H9 (cell line): ENCODE results near the gene FAM184A. TPM values are rescaled to one million over a fixed set of nuclear protein-coding genes. Genes with fewer than 3 reads are reported as not detected.

Experiments used
- DNase-seq: peaks from one replicate; pipeline ENCODE4 v3.0.0-alpha.2; 2017
- H2AFZ ChIP-seq: one replicate; pipeline ENCODE4 v1.6.1; 2013; ENCODE audit warnings: mild to moderate bottlenecking, low read length, control low read depth, moderate library complexity
- H2AK5ac ChIP-seq: 2 replicates; pipeline ENCODE4 v1.6.1; 2013; ENCODE audit warnings: low read length, control low read depth, mixed read lengths; ENCODE audit not compliant: insufficient read length
- H2BK120ac ChIP-seq: one replicate; pipeline ENCODE4 v1.6.1; 2013; ENCODE audit warnings: low read depth, mild to moderate bottlenecking, low read length, control low read depth, inconsistent platforms; ENCODE audit not compliant: poor library complexity, severe bottlenecking
- H2BK12ac ChIP-seq: 2 replicates; pipeline ENCODE4 v1.6.1; 2013; ENCODE audit warnings: low read length, control low read depth, mixed read lengths, low read depth; ENCODE audit not compliant: insufficient read length
- H2BK15ac ChIP-seq: 2 replicates; pipeline ENCODE4 v1.6.1; 2013; ENCODE audit warnings: low read depth, low read length, control low read depth
- H2BK20ac ChIP-seq: one replicate; pipeline ENCODE4 v1.6.1; 2013; ENCODE audit warnings: low read depth, mild to moderate bottlenecking, low read length, control low read depth, inconsistent platforms; ENCODE audit not compliant: poor library complexity, severe bottlenecking
- H2BK5ac ChIP-seq: 2 replicates; pipeline ENCODE4 v1.6.1; 2013; ENCODE audit warnings: low read length, control low read depth, mixed read lengths; ENCODE audit not compliant: insufficient read length
- H3K14ac ChIP-seq: 2 replicates; pipeline ENCODE4 v1.6.1; 2013; ENCODE audit warnings: low read length, control low read depth; ENCODE audit not compliant: insufficient read depth
- H3K18ac ChIP-seq: 2 replicates; pipeline ENCODE4 v1.6.1; 2013; ENCODE audit warnings: low read depth, mild to moderate bottlenecking, mixed read lengths, low read length, control low read depth; ENCODE audit not compliant: insufficient read length
- H3K23ac ChIP-seq: 2 replicates; pipeline ENCODE4 v1.6.1; 2013; ENCODE audit warnings: low read length, control low read depth, mixed read lengths, low read depth; ENCODE audit not compliant: insufficient read length
- H3K23me2 ChIP-seq: 2 replicates; pipeline ENCODE4 v1.6.1; 2013; ENCODE audit warnings: low read depth, mild to moderate bottlenecking, mixed read lengths, low read length, control low read depth; ENCODE audit not compliant: insufficient read length, poor library complexity, severe bottlenecking
- H3K27ac ChIP-seq: 2 replicates; pipeline ENCODE4 v1.5.1; 2013; ENCODE audit warnings: low read length, control low read depth, mixed read lengths, low read depth; ENCODE audit not compliant: insufficient read length
- H3K27me3 ChIP-seq: 2 replicates; pipeline ENCODE4 v1.6.1; 2013; ENCODE audit warnings: low read length, control low read depth, inconsistent platforms; ENCODE audit not compliant: insufficient read depth
- H3K4ac ChIP-seq: 2 replicates; pipeline ENCODE4 v1.6.1; 2013; ENCODE audit warnings: low read depth, mild to moderate bottlenecking, control low read depth, inconsistent platforms, low read length, moderate library complexity
- H3K4me1 ChIP-seq: 2 replicates; pipeline ENCODE4 v1.6.1; 2013; ENCODE audit warnings: low read length, control low read depth, inconsistent platforms; ENCODE audit not compliant: insufficient read depth
- H3K4me2 ChIP-seq: 2 replicates; pipeline ENCODE4 v1.6.1; 2013; ENCODE audit warnings: low read length, control low read depth, mixed read lengths; ENCODE audit not compliant: insufficient read length, insufficient read depth
- H3K56ac ChIP-seq: 2 replicates; pipeline ENCODE4 v1.6.1; 2013; ENCODE audit warnings: low read depth, mild to moderate bottlenecking, mixed read lengths, low read length, control low read depth; ENCODE audit not compliant: insufficient read length
- H3K79me1 ChIP-seq: 2 replicates; pipeline ENCODE4 v1.6.1; 2013; ENCODE audit warnings: low read depth, mild to moderate bottlenecking, moderate library complexity, low read length, control low read depth, inconsistent platforms; ENCODE audit not compliant: insufficient read depth, poor library complexity, severe bottlenecking
- H3K79me2 ChIP-seq: 2 replicates; pipeline ENCODE4 v1.6.1; 2013; ENCODE audit warnings: low read length, control low read depth, inconsistent platforms; ENCODE audit not compliant: insufficient read depth
- H3K9ac ChIP-seq: 2 replicates; pipeline ENCODE4 v1.6.1; 2013; ENCODE audit warnings: low read length, control low read depth, mixed read lengths; ENCODE audit not compliant: insufficient read length; ENCODE audit errors: extremely low read depth
- H3K9me3 ChIP-seq: one replicate; pipeline ENCODE4 v1.6.1; 2013; ENCODE audit warnings: low read depth, low read length, inconsistent platforms; ENCODE audit not compliant: control insufficient read depth
- H3T11ph ChIP-seq: one replicate; pipeline ENCODE4 v1.6.1; 2013; ENCODE audit warnings: mild to moderate bottlenecking, low read length, control low read depth, inconsistent platforms
- H4K20me1 ChIP-seq: one replicate; pipeline ENCODE4 v1.6.1; 2013; ENCODE audit not compliant: control insufficient read depth, insufficient read length, insufficient read depth
- H4K5ac ChIP-seq: 2 replicates; pipeline ENCODE4 v1.6.1; 2013; ENCODE audit warnings: low read depth, mild to moderate bottlenecking, mixed read lengths, low read length, control low read depth; ENCODE audit not compliant: insufficient read length
- H4K8ac ChIP-seq: replicated peaks from 2 replicates; pipeline ENCODE4 v1.6.1; 2013; ENCODE audit warnings: low read length, control low read depth, mixed read lengths, low read depth; ENCODE audit not compliant: insufficient read length
- H4K91ac ChIP-seq: 2 replicates; pipeline ENCODE4 v1.6.1; 2013; ENCODE audit warnings: low read depth, mild to moderate bottlenecking, moderate library complexity, mixed read lengths, low read length, control low read depth; ENCODE audit not compliant: insufficient read length
- H3K27ac Mint-ChIP-seq, 3 experiments: 2 replicates in 2 of 3; 3 replicates in 1 of 3; pipeline ENCODE4 v1.8.0; 2020 to 2021; ENCODE audit warnings: mixed read lengths in 3 of 3, mild to moderate bottlenecking in 1 of 3, moderate library complexity in 1 of 3
- H3K27me3 Mint-ChIP-seq: 2 replicates; pipeline ENCODE4 v1.8.0; 2021; ENCODE audit warnings: low read depth, mild to moderate bottlenecking, moderate library complexity, mixed read lengths
- H3K36me3 Mint-ChIP-seq, 3 experiments: 2 replicates in 2 of 3; 3 replicates in 1 of 3; pipeline ENCODE4 v1.8.0; 2020 to 2021; ENCODE audit warnings: low read depth in 3 of 3, mixed read lengths in 3 of 3; ENCODE audit not compliant: insufficient read depth in 1 of 3
- H3K4me1 Mint-ChIP-seq, 2 experiments: 2 replicates each; pipeline ENCODE4 v1.8.0; 2020; ENCODE audit warnings: mixed read lengths in 2 of 2
- H3K4me3 Mint-ChIP-seq, 2 experiments: 2 replicates in 1 of 2; 3 replicates in 1 of 2; pipeline ENCODE4 v1.8.0; 2020 to 2021; ENCODE audit warnings: mild to moderate bottlenecking in 2 of 2, mixed read lengths in 2 of 2, moderate library complexity in 1 of 2
- H3K9me3 Mint-ChIP-seq, 2 experiments: 2 replicates in 1 of 2; 3 replicates in 1 of 2; pipeline ENCODE4 v1.8.0; 2020; ENCODE audit warnings: mild to moderate bottlenecking in 2 of 2, mixed read lengths in 2 of 2, moderate library complexity in 1 of 2
- WGBS: extraction: QIAGEN DNeasy Blood & Tissue Kit; methylation state at CpG from one replicate; pipeline ENCODE4 v1.1.7; 2013; ENCODE audit warnings: missing lambda C conversion rate, low lambda C conversion rate, mixed read lengths; ENCODE audit not compliant: insufficient read length; ENCODE audit errors: extremely low coverage; 5-methylcytosine and 5-hydroxymethylcytosine counted together
- total RNA-seq: library from RNA; stranded (reverse); gene quantifications from 2 replicates; pipeline ENCODE4 v1.2.1, GENCODE V29; 2021
- TF ChIP-seq, protein P1 (sequence below): fragments of 200-600 bp; sonication (generic); conservative IDR thresholded peaks from 3 replicates; pipeline ENCODE4 v1.8.0; 2021; ENCODE audit warnings: antibody characterized with exemption, mild to moderate bottlenecking

FAM184A gene
- total RNA-seq, 1 experiment from 2014 or later = 11.4 TPM

DNA sequence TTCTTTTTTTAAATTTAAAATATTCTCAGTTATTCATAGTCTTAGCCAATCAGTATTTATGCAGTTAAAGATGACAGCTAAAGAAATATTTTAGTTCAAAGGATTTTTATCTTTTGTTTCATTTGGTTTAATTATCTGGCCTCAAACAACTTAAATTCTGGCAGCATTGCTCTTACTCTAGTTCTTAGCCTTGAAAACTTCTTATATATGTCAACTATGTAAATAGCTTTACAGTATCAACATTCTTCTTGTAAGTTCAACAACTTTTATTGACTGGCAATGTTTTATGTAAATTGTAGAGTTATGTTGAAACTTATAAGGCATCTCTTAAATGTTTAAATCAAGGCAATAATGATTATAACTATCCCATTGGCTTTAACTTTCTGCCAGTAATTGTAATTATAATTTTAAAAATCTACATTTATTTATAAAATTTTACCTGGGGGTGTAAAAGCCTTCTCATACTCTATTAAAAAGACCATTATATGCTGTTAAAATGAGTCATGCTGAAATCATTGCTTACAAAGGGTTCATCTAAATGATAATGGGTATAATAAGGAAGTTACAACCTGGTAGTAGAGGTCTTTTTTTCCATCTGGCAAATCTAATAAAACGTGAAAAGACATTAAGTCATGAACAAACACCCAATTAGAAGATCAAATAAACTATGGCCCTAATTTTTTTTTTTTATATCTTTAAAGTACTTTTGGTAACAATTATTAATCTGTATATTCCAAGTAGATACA lies 45.8 kb upstream of the FAM184A start:
- Histone ChIP-seq H3K4ac (no peak overlapping the region), H2BK5ac (no peak overlapping the region), H3K56ac (no peak overlapping the region), H3K9ac (no peak overlapping the region), H3K23me2 (no peaks in the 10 kb centered on the region), H3K27ac (no peak overlapping the region), H2BK15ac (no peak overlapping the region), H3K9me3 (no peaks in the 10 kb centered on the region), H2BK20ac (no peak overlapping the region), H3K18ac (no peak overlapping the region), H3K27me3 (no peaks in the 10 kb centered on the region), H4K5ac (no peak overlapping the region), H2BK120ac (no peak overlapping the region), H2AFZ (no peak overlapping the region), H3K79me2 (no peaks in the 10 kb centered on the region), H3K79me1 (no peaks in the 10 kb centered on the region), H4K8ac (no peak overlapping the region), H3K4me2 (no peak overlapping the region), H3T11ph (no peak overlapping the region), H2AK5ac (no peak overlapping the region), H2BK12ac (no peak overlapping the region), H3K23ac (no peak overlapping the region), H3K4me1 (no peaks in the 10 kb centered on the region; the same call in 1 of the 2 replicates), H4K20me1 (no peaks in the 10 kb centered on the region), H4K91ac (no peak overlapping the region), H3K14ac (no peak overlapping the region)
- no peak for DNase-seq
- H3K9me3 Mint-ChIP-seq = no peaks in the 10 kb centered on the region; a peak in 1 of 5 replicates
- peaks cover 20 to 29% of the 10 kb centered on the region in 2 experiments for H3K4me1 Mint-ChIP-seq
- no peak overlapping the region for H3K4me3 Mint-ChIP-seq
- WGBS = no CpG with 5 or more reads among the region's 1 CpG
- TF ChIP-seq, protein P1, sequence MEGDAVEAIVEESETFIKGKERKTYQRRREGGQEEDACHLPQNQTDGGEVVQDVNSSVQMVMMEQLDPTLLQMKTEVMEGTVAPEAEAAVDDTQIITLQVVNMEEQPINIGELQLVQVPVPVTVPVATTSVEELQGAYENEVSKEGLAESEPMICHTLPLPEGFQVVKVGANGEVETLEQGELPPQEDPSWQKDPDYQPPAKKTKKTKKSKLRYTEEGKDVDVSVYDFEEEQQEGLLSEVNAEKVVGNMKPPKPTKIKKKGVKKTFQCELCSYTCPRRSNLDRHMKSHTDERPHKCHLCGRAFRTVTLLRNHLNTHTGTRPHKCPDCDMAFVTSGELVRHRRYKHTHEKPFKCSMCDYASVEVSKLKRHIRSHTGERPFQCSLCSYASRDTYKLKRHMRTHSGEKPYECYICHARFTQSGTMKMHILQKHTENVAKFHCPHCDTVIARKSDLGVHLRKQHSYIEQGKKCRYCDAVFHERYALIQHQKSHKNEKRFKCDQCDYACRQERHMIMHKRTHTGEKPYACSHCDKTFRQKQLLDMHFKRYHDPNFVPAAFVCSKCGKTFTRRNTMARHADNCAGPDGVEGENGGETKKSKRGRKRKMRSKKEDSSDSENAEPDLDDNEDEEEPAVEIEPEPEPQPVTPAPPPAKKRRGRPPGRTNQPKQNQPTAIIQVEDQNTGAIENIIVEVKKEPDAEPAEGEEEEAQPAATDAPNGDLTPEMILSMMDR = no peak
- no peak overlapping the region for H3K27ac Mint-ChIP-seq
- no peaks in the 10 kb centered on the region; the same call in 1 of the 2 replicates for H3K27me3 Mint-ChIP-seq
- H3K36me3 Mint-ChIP-seq = no peaks in the 10 kb centered on the region; a peak in 1 of 7 replicates
